GM10266 (cell line): Measurements from ENCODE around the gene RYR2.

Experiments
- DNase-seq: peaks from one replicate; pipeline ENCODE4 v3.0.0; 2012; ENCODE audit errors: extremely low spot score
- CTCF ChIP-seq: IDR thresholded peaks from 2 replicates; pipeline ENCODE4 v1.5.1; 2012; ENCODE audit warnings: mild to moderate bottlenecking, low read depth; ENCODE audit not compliant: control insufficient read depth, insufficient read depth; ENCODE audit errors: missing control alignments

The RYR2 gene

DNA sequence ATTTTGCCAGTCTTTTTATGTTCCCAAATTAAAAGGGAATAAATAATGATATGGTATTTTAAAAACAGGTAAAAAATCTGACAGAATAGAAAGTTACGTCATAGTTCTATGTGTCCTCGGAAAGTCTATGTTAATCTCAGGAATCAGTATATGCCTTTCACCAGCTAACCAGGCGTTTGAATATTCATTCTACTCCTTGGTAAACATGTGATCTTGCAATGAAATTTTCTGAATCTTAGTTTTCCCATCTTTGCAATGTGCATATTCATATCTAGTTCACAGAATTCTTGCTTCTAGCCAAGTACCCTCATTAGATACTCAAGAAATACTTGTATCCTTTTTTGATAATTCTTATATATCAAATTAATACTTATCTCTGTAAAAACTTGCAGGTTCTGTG is 669.3 kb downstream of the RYR2 start:
- no peak for DNase-seq
- no peak for TF ChIP-seq CTCF

GRCh38 chr1:237712082-237712481 is 670.1 kb downstream of the RYR2 start:
- DNase-seq = no peak
- TF ChIP-seq CTCF = no peak

DNA sequence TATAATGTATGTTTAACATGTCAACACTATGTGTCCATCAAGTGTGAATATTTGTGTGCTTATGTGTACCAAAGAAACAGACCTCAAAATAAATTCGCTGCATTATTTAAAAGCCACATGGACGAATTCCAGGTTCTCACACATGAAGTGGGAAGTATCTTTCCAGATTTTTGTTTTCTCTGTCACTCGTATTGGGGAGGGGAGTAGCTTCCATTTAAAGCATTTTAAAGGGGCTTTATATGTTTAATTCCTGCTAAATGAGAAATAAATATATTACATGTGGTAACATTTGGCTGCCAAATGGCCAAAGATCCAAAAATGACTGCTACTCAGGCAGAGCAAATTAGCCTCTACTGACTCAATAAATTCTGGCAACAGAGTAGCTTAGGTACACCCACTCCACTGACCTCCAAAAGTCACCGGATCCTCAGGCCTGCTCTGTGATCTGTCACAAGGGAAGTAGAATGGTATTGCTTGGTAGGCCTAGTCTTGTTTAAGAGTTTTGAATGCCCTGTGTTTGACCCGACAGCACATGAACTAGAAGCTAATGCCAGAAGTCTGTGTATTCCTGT is 670.7 kb downstream of the RYR2 start:
- no peak for TF ChIP-seq CTCF
- DNase-seq = no peak

- TF ChIP-seq CTCF = no peak
- no peak for DNase-seq
Measured at GRCh38 chr1:237713916-237714315, 671.9 kb downstream of the RYR2 start.

DNA sequence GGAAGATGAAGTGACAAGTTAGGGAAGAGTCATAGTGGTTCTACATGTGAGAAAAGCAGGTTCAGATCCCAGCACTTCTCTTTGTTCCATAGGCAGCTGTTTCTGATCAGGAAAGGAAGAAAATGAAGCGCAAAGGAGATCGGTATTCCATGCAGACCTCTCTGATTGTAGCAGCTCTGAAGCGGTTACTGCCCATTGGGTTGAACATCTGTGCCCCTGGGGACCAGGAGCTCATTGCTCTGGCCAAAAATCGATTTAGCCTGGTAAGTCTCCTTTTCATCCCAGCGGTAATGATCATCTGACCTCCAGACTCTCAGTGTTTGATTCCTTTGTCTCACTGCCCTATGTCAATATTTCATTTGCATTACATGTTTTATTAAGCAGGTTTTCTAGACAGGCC is 675.1 kb downstream of the RYR2 start:
- DNase-seq = no peak
- TF ChIP-seq CTCF = no peak

DNA sequence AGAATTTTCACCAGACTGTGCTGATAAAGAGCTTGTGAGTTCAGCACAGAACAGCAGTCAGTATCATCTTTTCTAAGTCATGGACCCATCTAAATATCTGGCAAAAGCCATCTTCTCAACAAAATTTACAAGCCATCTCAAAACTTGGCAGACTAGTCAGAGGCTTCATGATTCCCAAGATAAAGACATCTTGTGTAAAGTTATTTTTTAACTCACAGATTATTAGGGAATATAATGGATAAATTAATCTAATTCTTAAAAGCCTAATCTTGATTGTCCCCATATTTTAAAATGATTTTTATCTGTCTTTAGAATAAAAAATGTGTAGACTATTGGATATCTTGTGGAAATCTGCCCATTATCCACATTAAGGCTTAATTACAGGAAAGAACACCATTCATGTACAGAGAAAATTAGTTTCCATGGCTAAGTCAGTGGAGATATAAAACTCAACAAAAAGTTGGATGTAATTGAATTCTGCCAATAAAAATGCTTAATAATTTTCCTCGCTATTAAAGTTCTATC is 688.9 kb downstream of the RYR2 start:
- TF ChIP-seq CTCF = no peak
- no peak for DNase-seq

GRCh38 chr1:237732657-237733056 is 690.7 kb downstream of the RYR2 start:
- no peak for DNase-seq
- no peak for TF ChIP-seq CTCF
